Activated effector memory CD4-positive, alpha-beta T cell treated with anti-CD3 and anti-CD28 coated beads, Interleukin-2, amount 50 U/mL, for 16 hours (primary cell): Measurements from ENCODE around the gene RINL.
A peak's percentile ranks its signal among the peaks of the same experiment; 100 is the strongest.
"Not testable (repeated sequence)": the region's sequence is repeated elsewhere in the genome, so short reads cannot be mapped to it uniquely, and the experiment has no call there.

Source experiments
- DNase-seq: peaks from one replicate; pipeline ENCODE4 v3.0.0-alpha.2; 2020

The RINL gene

GRCh38 chr19:38831142-38831605 is 46.9 kb downstream of the RINL start:
- DNase-seq = peak; percentile 70

GRCh38 chr19:38830039-38830733 is 47.9 kb downstream of the RINL start:
- DNase-seq = no peak

GRCh38 chr19:38829203-38829602 is 48.9 kb downstream of the RINL start:
- DNase-seq = not testable (repeated sequence)

GRCh38 chr19:38826856-38827551 is 51.1 kb downstream of the RINL start:
- DNase-seq = no peak

GRCh38 chr19:38825936-38826335 is 52.1 kb downstream of the RINL start:
- DNase-seq = not testable (repeated sequence)

- DNase-seq = not testable (repeated sequence)
Measured at GRCh38 chr19:38821230-38821825, 56.7 kb downstream of the RINL start.

GRCh38 chr19:38819231-38819920 is 58.7 kb downstream of the RINL start:
- no peak for DNase-seq
